Fibroblast of lung (primary cell): Measurements from ENCODE around the gene IMMP2L. TPM values are rescaled to one million over a fixed set of nuclear protein-coding genes. Genes with fewer than 3 reads are reported as not detected.
A peak's percentile ranks its signal among the peaks of the same experiment; 100 is the strongest.

Source experiments
- DNase-seq, 2 donors: peaks; one replicate each; pipeline versions ENCODE4 v3.0.0 to v3.0.0-alpha.2; 2010; ENCODE audit warnings: low read depth in 2 of 2
- H2AFZ ChIP-seq: 2 replicates; pipeline ENCODE4 v1.5.1; 2012; ENCODE audit warnings: low read length, control low read depth, inconsistent platforms
- H3K27ac ChIP-seq: 2 replicates; pipeline ENCODE4 v1.5.1; 2011; ENCODE audit warnings: low read length, control low read depth; ENCODE audit not compliant: insufficient read depth
- H3K27me3 ChIP-seq: 2 replicates; pipeline ENCODE4 v1.5.1; 2011; ENCODE audit warnings: mild to moderate bottlenecking, low read length; ENCODE audit not compliant: control insufficient read depth, insufficient read depth
- H3K36me3 ChIP-seq: 2 replicates; pipeline ENCODE4 v1.5.1; 2011; ENCODE audit warnings: low read length; ENCODE audit not compliant: control insufficient read depth, insufficient read depth
- H3K4me1 ChIP-seq: 2 replicates; pipeline ENCODE4 v1.5.1; 2011; ENCODE audit warnings: low read length; ENCODE audit not compliant: control insufficient read depth, insufficient read depth; ENCODE audit errors: extremely low read depth
- H3K4me2 ChIP-seq: 2 replicates; pipeline ENCODE4 v1.5.1; 2011; ENCODE audit warnings: low read length, control low read depth; ENCODE audit not compliant: insufficient read depth; ENCODE audit errors: extremely low read depth
- H3K4me3 ChIP-seq, 4 experiments: fragments of 200-600 bp in 1 of 4; sonication (generic) in 1 of 4; replicated peaks in 1 of 4; 2 replicates each; pipeline ENCODE4 v1.5.1; 2011 to 2016; ENCODE audit warnings: low read length in 4 of 4, low read depth in 3 of 4, mild to moderate bottlenecking in 3 of 4, control low read depth in 2 of 4, inconsistent platforms in 1 of 4, mixed read lengths in 1 of 4; ENCODE audit not compliant: insufficient read depth in 1 of 4; ENCODE audit errors: control extremely low read depth in 1 of 4
- H3K79me2 ChIP-seq: 2 replicates; pipeline ENCODE4 v1.5.1; 2012; ENCODE audit warnings: mild to moderate bottlenecking, low read length, inconsistent platforms; ENCODE audit not compliant: control insufficient read depth, insufficient read depth
- H3K9ac ChIP-seq: 2 replicates; pipeline ENCODE4 v1.5.1; 2011; ENCODE audit warnings: mild to moderate bottlenecking, low read length, control low read depth; ENCODE audit not compliant: insufficient read depth
- H3K9me3 ChIP-seq: 2 replicates; pipeline ENCODE4 v1.5.1; 2012; ENCODE audit warnings: low read depth, low read length; ENCODE audit not compliant: control insufficient read depth, insufficient read depth
- H4K20me1 ChIP-seq: 2 replicates; pipeline ENCODE4 v1.5.1; 2011; ENCODE audit warnings: low read length; ENCODE audit not compliant: control insufficient read depth, insufficient read depth; ENCODE audit errors: extremely low read depth
- EZH2 ChIP-seq: IDR thresholded peaks from 2 replicates; pipeline ENCODE4 v1.5.1; 2012; ENCODE audit warnings: low read length, control low read depth, mild to moderate bottlenecking; ENCODE audit errors: missing control alignments
- polyA plus RNA-seq, 2 donors: library from polyadenylated mRNA; depleted of rRNA in 1 of 2; stranded (reverse) in 1 of 2; unstranded in 1 of 2; fragments of >200 nt; gene quantifications; 2 replicates each; pipeline ENCODE4 v1.2.1, GENCODE V29; 2011 to 2012; ENCODE audit warnings: missing spikeins in 1 of 2
- total RNA-seq: library from RNA; depleted of rRNA; stranded (reverse); fragments of >200 nt; gene quantifications from 2 replicates; pipeline ENCODE4 v1.2.1, GENCODE V29; 2014
- TF ChIP-seq, protein P1 (sequence below), 2 donors: IDR thresholded peaks in 1 of 2; conservative IDR thresholded peaks in 1 of 2; 1 replicate in 1 of 2; 2 replicates in 1 of 2; pipeline ENCODE4 v1.5.1; 2011 to 2012; ENCODE audit warnings: low read length in 2 of 2, control low read depth in 1 of 2, inconsistent platforms in 1 of 2, low read depth in 1 of 2, mild to moderate bottlenecking in 1 of 2

The IMMP2L gene
- total and polyA plus RNA-seq, 2 donors (not counting 1 experiment from before 2014, with no cell fraction given): 6.9 to 14.4 TPM

DNA sequence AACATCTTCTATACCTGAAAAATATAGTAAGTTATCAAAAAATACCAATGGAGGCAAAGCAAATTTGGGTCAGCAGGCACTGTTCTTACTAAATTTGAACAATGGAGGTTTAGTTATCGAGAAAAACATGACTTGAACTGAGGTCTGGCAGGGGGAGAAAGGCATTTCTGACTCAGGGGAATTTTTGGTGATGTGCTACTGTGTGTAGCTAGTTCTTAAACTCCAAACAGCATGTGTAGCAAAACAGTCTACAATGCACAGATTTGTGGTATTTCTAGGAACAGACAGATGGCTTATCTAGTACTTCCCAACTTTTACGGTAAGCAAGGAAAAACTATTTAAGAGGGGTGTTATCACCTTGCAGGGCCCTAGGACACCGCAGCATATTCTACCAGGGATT lies 783.0 kb downstream of the IMMP2L start:
- TF ChIP-seq, protein P1, sequence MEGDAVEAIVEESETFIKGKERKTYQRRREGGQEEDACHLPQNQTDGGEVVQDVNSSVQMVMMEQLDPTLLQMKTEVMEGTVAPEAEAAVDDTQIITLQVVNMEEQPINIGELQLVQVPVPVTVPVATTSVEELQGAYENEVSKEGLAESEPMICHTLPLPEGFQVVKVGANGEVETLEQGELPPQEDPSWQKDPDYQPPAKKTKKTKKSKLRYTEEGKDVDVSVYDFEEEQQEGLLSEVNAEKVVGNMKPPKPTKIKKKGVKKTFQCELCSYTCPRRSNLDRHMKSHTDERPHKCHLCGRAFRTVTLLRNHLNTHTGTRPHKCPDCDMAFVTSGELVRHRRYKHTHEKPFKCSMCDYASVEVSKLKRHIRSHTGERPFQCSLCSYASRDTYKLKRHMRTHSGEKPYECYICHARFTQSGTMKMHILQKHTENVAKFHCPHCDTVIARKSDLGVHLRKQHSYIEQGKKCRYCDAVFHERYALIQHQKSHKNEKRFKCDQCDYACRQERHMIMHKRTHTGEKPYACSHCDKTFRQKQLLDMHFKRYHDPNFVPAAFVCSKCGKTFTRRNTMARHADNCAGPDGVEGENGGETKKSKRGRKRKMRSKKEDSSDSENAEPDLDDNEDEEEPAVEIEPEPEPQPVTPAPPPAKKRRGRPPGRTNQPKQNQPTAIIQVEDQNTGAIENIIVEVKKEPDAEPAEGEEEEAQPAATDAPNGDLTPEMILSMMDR (conservative IDR thresholded peaks at IDR 0.05 in 1 of 2, IDR thresholded peaks at IDR 0.05 in 1 of 2; ENCODE audit: low read depth in 1 of 2, low read length in 2 of 2): no peak
- TF ChIP-seq EZH2: no peak
- Histone ChIP-seq H3K36me3 (no peaks in the 10 kb centered on the region), H3K9ac (no peak overlapping the region), H4K20me1 (no peaks in the 10 kb centered on the region), H2AFZ (no peak overlapping the region), H3K27ac (no peak overlapping the region), H3K9me3 (no peaks in the 10 kb centered on the region), H3K79me2 (no peaks in the 10 kb centered on the region), H3K4me3 (no peak overlapping the region), H3K4me1 (no peaks in the 10 kb centered on the region), H3K27me3 (no peaks in the 10 kb centered on the region), H3K4me2 (no peak overlapping the region)
- no peak for DNase-seq

DNA sequence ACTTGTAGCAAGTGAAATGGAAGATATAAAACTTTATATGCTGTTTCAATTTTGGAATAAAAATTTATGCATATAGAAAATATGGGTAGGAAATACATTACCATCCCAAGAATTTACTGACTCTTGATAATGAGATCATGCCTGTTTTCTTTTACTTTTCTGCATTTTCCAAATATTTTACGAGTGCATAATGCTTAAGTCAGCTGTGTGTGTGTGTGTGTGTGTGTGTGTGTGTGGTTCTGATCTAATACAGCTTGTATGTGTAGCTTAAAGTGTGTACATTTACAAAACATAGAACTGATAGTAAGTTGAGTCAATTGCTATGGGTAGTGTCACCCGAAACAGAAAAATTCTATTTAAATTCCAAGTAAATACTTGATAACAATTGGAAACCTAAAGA lies 787.2 kb downstream of the IMMP2L start:
- H3K4me1 ChIP-seq: no peaks in the 10 kb centered on the region
- H3K4me3 ChIP-seq: no peak overlapping the region
- H3K9me3 ChIP-seq: no peaks in the 10 kb centered on the region
- TF ChIP-seq, protein P1 (conservative IDR thresholded peaks at IDR 0.05 in 1 of 2, IDR thresholded peaks at IDR 0.05 in 1 of 2; ENCODE audit: low read depth in 1 of 2, low read length in 2 of 2): no peak
- TF ChIP-seq EZH2: no peak
- no peaks in the 10 kb centered on the region for H3K36me3 ChIP-seq
- H3K27ac ChIP-seq: no peak overlapping the region
- no peaks in the 10 kb centered on the region for H3K27me3 ChIP-seq
- H3K4me2 ChIP-seq: no peak overlapping the region
- H3K9ac ChIP-seq: no peak overlapping the region
- no peaks in the 10 kb centered on the region for H4K20me1 ChIP-seq
- H3K79me2 ChIP-seq: no peaks in the 10 kb centered on the region
- peak; percentile 5 to 52 for DNase-seq
- no peak overlapping the region for H2AFZ ChIP-seq

DNA sequence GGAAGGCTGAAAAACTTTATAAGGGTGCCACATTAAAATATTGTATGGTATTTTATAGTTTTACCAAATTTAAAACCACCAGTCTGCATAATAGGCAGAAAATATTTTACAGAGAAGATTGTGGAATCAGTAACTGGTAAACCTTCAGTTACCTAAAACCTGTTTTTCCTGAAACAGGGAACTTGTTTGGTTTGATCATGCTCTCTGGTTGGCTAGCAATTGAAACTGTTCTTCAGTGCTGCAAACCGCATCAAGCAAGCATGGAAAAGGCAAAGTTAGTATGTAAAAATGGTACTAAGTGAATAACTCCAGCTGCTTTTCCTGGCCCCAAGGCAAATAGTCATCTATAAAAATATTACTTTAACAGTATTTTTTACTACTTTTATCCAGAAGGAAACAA lies 788.2 kb downstream of the IMMP2L start:
- Histone ChIP-seq H3K4me3 (no peak overlapping the region), H4K20me1 (no peaks in the 10 kb centered on the region), H3K27me3 (no peaks in the 10 kb centered on the region), H3K4me1 (no peaks in the 10 kb centered on the region), H3K27ac (no peak overlapping the region), H3K4me2 (no peak overlapping the region), H2AFZ (no peak overlapping the region), H3K9me3 (no peaks in the 10 kb centered on the region), H3K9ac (no peak overlapping the region), H3K79me2 (no peaks in the 10 kb centered on the region), H3K36me3 (no peaks in the 10 kb centered on the region)
- TF ChIP-seq, protein P1 (conservative IDR thresholded peaks at IDR 0.05 in 1 of 2, IDR thresholded peaks at IDR 0.05 in 1 of 2; ENCODE audit: low read depth in 1 of 2, low read length in 2 of 2): no peak
- TF ChIP-seq EZH2: no peak
- no peak for DNase-seq
